B cell (primary cell): ENCODE measurements around the gene IL36A. TPM values are rescaled to one million over a fixed set of nuclear protein-coding genes. Genes with fewer than 3 reads are reported as not detected.

ENCODE experiments used
- ATAC-seq: fragments of 200-7000 bp; cut with Tn5 transposase; one replicate; pipeline ENCODE4 v1.10.0; 2021; ENCODE audit warnings: low read depth, mild to moderate bottlenecking, moderate number of reproducible peaks, moderate library complexity
- CTCF ChIA-PET: fragments of 350-600 bp; sonication (Branson Sonifier 250); formaldehyde crosslinking; loops from one replicate; lab custom pipeline; 2021; ENCODE audit warnings: antibody characterized with exemption, inconsistent platforms; lab: Charles Lee
- POLR2A ChIA-PET: fragments of 350-600 bp; sonication (Branson Sonifier 250); formaldehyde crosslinking; loops from one replicate; lab custom pipeline; 2021; ENCODE audit warnings: antibody characterized with exemption; lab: Charles Lee
- DNase-seq: peaks from one replicate; pipeline ENCODE4 v3.0.0; 2013
- H2AFZ ChIP-seq: 2 replicates; pipeline ENCODE4 v1.6.1; 2012; ENCODE audit warnings: mild to moderate bottlenecking, low read depth, low read length; ENCODE audit not compliant: insufficient read depth, poor library complexity, severe bottlenecking
- H3K27ac ChIP-seq, 2 donors: 1 replicate in 1 of 2; 2 replicates in 1 of 2; pipeline ENCODE4 v1.5.1; 2012 to 2013; ENCODE audit warnings: low read length in 2 of 2, mild to moderate bottlenecking in 2 of 2, moderate library complexity in 1 of 2
- H3K27me3 ChIP-seq, 4 experiments: fragments of 200-600 bp in 1 of 4; sonication (generic) in 1 of 4; replicated peaks in 1 of 4; 1 replicate in 2 of 4; 2 replicates in 2 of 4; pipeline versions ENCODE4 v1.6.1 to v1.7.0; 2013 to 2016; ENCODE audit warnings: low read length in 3 of 4, mild to moderate bottlenecking in 2 of 4, mixed read lengths in 1 of 4, moderate library complexity in 1 of 4; ENCODE audit not compliant: insufficient read depth in 4 of 4, control insufficient read depth in 3 of 4; ENCODE audit errors: control extremely low read depth in 1 of 4
- H3K36me3 ChIP-seq, 2 experiments: replicated peaks in 1 of 2; 1 replicate in 1 of 2; 2 replicates in 1 of 2; pipeline versions ENCODE4 v1.6.1 to v1.7.1; 2013; ENCODE audit warnings: low read length in 1 of 2; ENCODE audit not compliant: insufficient read depth in 2 of 2, control insufficient read depth in 1 of 2; ENCODE audit errors: control extremely low read depth in 1 of 2, extremely low read depth in 1 of 2
- H3K4me1 ChIP-seq, 2 donors: fragments of 200-600 bp in 1 of 2; sonication (generic) in 1 of 2; 1 replicate in 1 of 2; 2 replicates in 1 of 2; pipeline versions ENCODE4 v1.5.1 to v1.6.1; 2013 to 2017; ENCODE audit warnings: low read length in 2 of 2; ENCODE audit not compliant: control insufficient read depth in 2 of 2, insufficient read depth in 2 of 2
- H3K4me2 ChIP-seq: replicated peaks from 2 replicates; pipeline ENCODE3; 2012; ENCODE audit warnings: mild to moderate bottlenecking, low read depth, low read length; ENCODE audit not compliant: poor library complexity, severe bottlenecking
- H3K4me3 ChIP-seq, 5 experiments: fragments of 200-600 bp in 1 of 5; sonication (generic) in 1 of 5; 1 replicate in 3 of 5; 2 replicates in 2 of 5; pipeline versions ENCODE4 v1.5.1 to v1.7.0; 2011 to 2016; ENCODE audit warnings: low read length in 4 of 5, mild to moderate bottlenecking in 4 of 5, low read depth in 2 of 5, control low read depth in 1 of 5, moderate library complexity in 1 of 5; ENCODE audit not compliant: insufficient read depth in 1 of 5; ENCODE audit errors: control extremely low read depth in 1 of 5, extremely low read depth in 1 of 5
- H3K79me2 ChIP-seq: fragments of 200-600 bp; sonication (generic); one replicate; pipeline ENCODE4 v1.6.0; 2016; ENCODE audit warnings: low read length; ENCODE audit not compliant: control insufficient read depth, insufficient read depth
- H3K9ac ChIP-seq: fragments of 200-600 bp; sonication (generic); 2 replicates; pipeline ENCODE4 v1.6.1; 2017; ENCODE audit warnings: mild to moderate bottlenecking, low read length, moderate library complexity
- H3K9me3 ChIP-seq, 3 donors: one replicate each; pipeline versions ENCODE4 v1.6.1 to v1.7.1; 2013; ENCODE audit warnings: low read length in 2 of 3; ENCODE audit not compliant: control insufficient read depth in 2 of 3, insufficient read depth in 1 of 3; ENCODE audit errors: control extremely low read depth in 1 of 3
- H4K20me1 ChIP-seq: 2 replicates; pipeline ENCODE4 v1.6.0; 2012; ENCODE audit warnings: mild to moderate bottlenecking, low read length; ENCODE audit not compliant: insufficient read depth, control insufficient read depth, poor library complexity, severe bottlenecking
- H3K27ac Mint-ChIP-seq: one replicate; pipeline ENCODE4 v1.8.0; 2021; ENCODE audit warnings: mixed read lengths
- H3K27me3 Mint-ChIP-seq: one replicate; pipeline ENCODE4 v1.8.0; 2021; ENCODE audit warnings: mixed read lengths
- H3K4me1 Mint-ChIP-seq: one replicate; pipeline ENCODE4 v1.8.0; 2021; ENCODE audit warnings: mixed read lengths
- H3K4me3 Mint-ChIP-seq: one replicate; pipeline ENCODE4 v1.8.0; 2021; ENCODE audit warnings: mixed read lengths
- H3K9me3 Mint-ChIP-seq: one replicate; pipeline ENCODE4 v1.8.0; 2022; ENCODE audit warnings: mixed read lengths; ENCODE audit not compliant: insufficient read depth
- CTCF ChIP-seq: fragments of 200-600 bp; IDR thresholded peaks from one replicate; pipeline ENCODE4 v1.8.0; 2022; ENCODE audit warnings: antibody characterized with exemption, mild to moderate bottlenecking
- EZH2 ChIP-seq: IDR thresholded peaks from 2 replicates; pipeline ENCODE4 v1.6.1; 2012; ENCODE audit warnings: borderline replicate concordance, low read depth, mild to moderate bottlenecking, moderate library complexity, low read length; ENCODE audit not compliant: insufficient read depth, poor library complexity, severe bottlenecking
- WGBS: methylation state at CpG from one replicate; pipeline ENCODE4 v1.1.5; 2013; ENCODE audit warnings: missing lambda C conversion rate; ENCODE audit not compliant: insufficient coverage; 5-methylcytosine and 5-hydroxymethylcytosine counted together
- intact Hi-C: fragments of 100-400 bp; cut with micrococcal nuclease; formaldehyde crosslinking; loops from one replicate; pipeline ENCODE4 v1.10.0; 2022
- polyA plus RNA-seq: library from polyadenylated mRNA; depleted of rRNA; stranded (reverse); fragments of >200 nt; gene quantifications from 2 replicates; pipeline ENCODE4 v1.2.3, GENCODE V29; 2012
- total RNA-seq, 2 donors: library from RNA; stranded (reverse); fragments of 120-200 nt in 1 of 2; gene quantifications; 1 replicate in 1 of 2; 2 replicates in 1 of 2; pipeline versions ENCODE4 v1.2.3 to v1.2.4, GENCODE V29; 2013 to 2022

Gene IL36A
- total and polyA plus RNA-seq, 2 donors (not counting 1 experiment from before 2014, with no cell fraction given) = not detected

DNA sequence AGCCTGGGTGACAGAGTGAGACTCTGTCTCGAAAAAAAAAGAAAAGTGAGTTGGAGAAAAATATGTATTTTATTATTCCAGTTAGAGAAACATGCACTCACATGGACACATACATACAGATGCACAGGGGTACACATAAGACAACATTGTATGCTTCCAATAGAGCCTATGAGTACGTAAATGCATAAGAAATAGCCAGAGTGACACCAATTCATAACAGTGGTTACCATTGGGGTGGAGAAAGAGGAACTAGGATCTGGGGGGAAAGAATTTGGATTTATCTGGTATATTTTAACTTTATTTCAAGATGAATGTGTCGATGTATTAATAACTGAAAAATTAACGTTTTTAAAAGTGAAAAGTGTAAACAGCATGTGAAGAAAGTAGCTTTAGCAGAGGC, 16.1 kb downstream of the IL36A start:
- DNase-seq = no peak
- 56% methylated on average over 2 of the region's 4 CpGs for WGBS
- Histone ChIP-seq H3K9me3 (no peaks in the 10 kb centered on the region), H3K79me2 (no peaks in the 10 kb centered on the region), H4K20me1 (no peaks in the 10 kb centered on the region), H3K4me1 (peaks cover 7 to 8% of the 10 kb centered on the region in 2 donors), H3K27ac (no peak overlapping the region), H3K4me3 (no peak overlapping the region), H3K4me2 (no peak overlapping the region), H3K36me3 (no peaks in the 10 kb centered on the region), H3K27me3 (peaks cover 0 to 33% (median 14%) of the 10 kb centered on the region in 4 experiments), H2AFZ (no peak overlapping the region), H3K9ac (no peak overlapping the region)
- H3K4me3 Mint-ChIP-seq = no peak overlapping the region
- no peak for ATAC-seq
- CTCF ChIA-PET = no interaction called here
- H3K27me3 Mint-ChIP-seq = peaks cover 61% of the 10 kb centered on the region
- intact Hi-C loops = no loop called here
- TF ChIP-seq CTCF (no peak), EZH2 (no peak)
- POLR2A ChIA-PET = no interaction called here
- peaks cover 7% of the 10 kb centered on the region for H3K9me3 Mint-ChIP-seq
- peaks cover 5% of the 10 kb centered on the region for H3K4me1 Mint-ChIP-seq
- no peak overlapping the region for H3K27ac Mint-ChIP-seq

DNA sequence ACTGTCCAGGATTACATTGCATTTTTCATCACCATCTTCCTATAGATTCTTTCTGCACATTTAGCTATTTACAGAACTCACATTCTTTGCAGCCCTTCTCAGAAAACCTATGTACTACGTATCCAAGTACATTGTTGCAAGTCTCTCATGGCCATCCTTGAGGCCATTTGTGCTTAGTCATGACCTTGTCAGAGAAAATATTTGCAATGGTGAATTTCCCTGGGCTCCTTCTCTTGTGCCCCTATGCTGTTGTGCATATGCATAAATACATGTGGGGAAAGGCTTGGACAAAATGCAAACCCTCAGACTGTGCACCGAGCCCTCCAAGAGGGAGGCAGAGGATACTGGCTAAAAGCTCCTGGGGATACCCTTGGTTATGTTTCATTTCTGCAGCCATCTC, 19.5 kb downstream of the IL36A start:
- H3K4me3 Mint-ChIP-seq = no peak overlapping the region
- peaks cover 5% of the 10 kb centered on the region for H3K4me1 Mint-ChIP-seq
- no peak overlapping the region for H3K27ac Mint-ChIP-seq
- no peaks in the 10 kb centered on the region for H3K79me2 ChIP-seq
- H3K27me3 ChIP-seq = peaks cover 0 to 39% (median 18%) of the 10 kb centered on the region in 4 experiments
- ATAC-seq (no peak), DNase-seq (no peak)
- no peak overlapping the region for H3K9ac ChIP-seq
- no peaks in the 10 kb centered on the region for H4K20me1 ChIP-seq
- H3K4me2 ChIP-seq = no peak overlapping the region
- no peak overlapping the region for H3K4me3 ChIP-seq
- no peak overlapping the region for H3K27ac ChIP-seq
- no peaks in the 10 kb centered on the region for H3K9me3 ChIP-seq
- intact Hi-C loops = no loop called here
- 83% methylated on average over 1 of the region's 2 CpGs for WGBS
- no peaks in the 10 kb centered on the region for H3K36me3 ChIP-seq
- no peak overlapping the region for H2AFZ ChIP-seq
- peaks cover 56% of the 10 kb centered on the region for H3K27me3 Mint-ChIP-seq
- TF ChIP-seq EZH2 (no peak), CTCF (no peak)
- peaks cover 7 to 8% of the 10 kb centered on the region in 2 donors for H3K4me1 ChIP-seq
- CTCF ChIA-PET = no interaction called here
- H3K9me3 Mint-ChIP-seq = no peaks in the 10 kb centered on the region
- POLR2A ChIA-PET = no interaction called here
